Epithelial cell of proximal tubule (primary cell): ENCODE results near the gene KDM5B. TPM values are rescaled to one million over a fixed set of nuclear protein-coding genes. Genes with fewer than 3 reads are reported as not detected.
A peak's percentile ranks its signal among the peaks of the same experiment; 100 is the strongest.

Experiments
- DNase-seq: peaks from one replicate; pipeline ENCODE4 v3.0.0-alpha.2; 2011; ENCODE audit warnings: low read depth
- H3K4me3 ChIP-seq: 2 replicates; pipeline ENCODE4 v1.5.1; 2011; ENCODE audit warnings: low read depth, mild to moderate bottlenecking, low read length
- total RNA-seq: library from RNA; depleted of rRNA; stranded (reverse); fragments of >200 nt; gene quantifications from 2 replicates; pipeline ENCODE4 v1.2.3, GENCODE V29; 2015
- TF ChIP-seq, protein P1 (sequence below): conservative IDR thresholded peaks from 2 replicates; pipeline ENCODE4 v1.5.1; 2012; ENCODE audit warnings: low read depth, mild to moderate bottlenecking, low read length

Gene KDM5B
- total RNA-seq, 1 donor from 2014 or later = 46.2 TPM

DNA sequence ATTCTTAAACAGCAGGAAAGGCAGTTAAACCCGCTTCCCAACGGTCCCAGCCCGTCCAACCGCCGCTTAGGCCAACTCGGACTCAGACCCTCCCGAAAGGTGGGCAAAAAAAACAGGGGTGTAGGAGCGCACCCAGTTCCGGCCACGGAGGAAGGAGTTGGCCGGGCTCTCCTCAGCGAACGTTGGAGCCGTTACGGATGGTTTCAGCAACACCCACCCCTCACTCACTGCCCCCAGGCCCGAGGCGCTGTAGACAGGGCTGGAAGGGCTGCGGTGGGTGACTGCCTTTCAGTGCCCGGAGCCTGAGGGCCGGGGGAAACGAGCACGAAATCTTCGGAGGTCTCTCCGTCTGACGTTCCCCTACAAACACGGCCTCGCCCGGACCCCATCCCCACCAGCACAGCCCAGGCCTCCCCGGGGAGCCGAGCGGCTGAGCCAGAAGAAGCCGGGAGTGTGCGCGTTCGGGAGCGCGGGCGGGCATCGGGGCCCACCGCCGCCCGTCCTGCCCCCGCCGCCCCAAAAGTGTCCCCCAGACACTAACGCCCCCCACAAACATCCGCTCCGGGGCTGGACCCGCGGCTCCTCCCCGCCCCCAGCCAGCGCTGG, 1.3 kb downstream of the KDM5B start:
- no peak for DNase-seq
- peak overlapping the region; percentile 91 for H3K4me3 ChIP-seq
- TF ChIP-seq, protein P1, sequence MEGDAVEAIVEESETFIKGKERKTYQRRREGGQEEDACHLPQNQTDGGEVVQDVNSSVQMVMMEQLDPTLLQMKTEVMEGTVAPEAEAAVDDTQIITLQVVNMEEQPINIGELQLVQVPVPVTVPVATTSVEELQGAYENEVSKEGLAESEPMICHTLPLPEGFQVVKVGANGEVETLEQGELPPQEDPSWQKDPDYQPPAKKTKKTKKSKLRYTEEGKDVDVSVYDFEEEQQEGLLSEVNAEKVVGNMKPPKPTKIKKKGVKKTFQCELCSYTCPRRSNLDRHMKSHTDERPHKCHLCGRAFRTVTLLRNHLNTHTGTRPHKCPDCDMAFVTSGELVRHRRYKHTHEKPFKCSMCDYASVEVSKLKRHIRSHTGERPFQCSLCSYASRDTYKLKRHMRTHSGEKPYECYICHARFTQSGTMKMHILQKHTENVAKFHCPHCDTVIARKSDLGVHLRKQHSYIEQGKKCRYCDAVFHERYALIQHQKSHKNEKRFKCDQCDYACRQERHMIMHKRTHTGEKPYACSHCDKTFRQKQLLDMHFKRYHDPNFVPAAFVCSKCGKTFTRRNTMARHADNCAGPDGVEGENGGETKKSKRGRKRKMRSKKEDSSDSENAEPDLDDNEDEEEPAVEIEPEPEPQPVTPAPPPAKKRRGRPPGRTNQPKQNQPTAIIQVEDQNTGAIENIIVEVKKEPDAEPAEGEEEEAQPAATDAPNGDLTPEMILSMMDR = no peak

DNA sequence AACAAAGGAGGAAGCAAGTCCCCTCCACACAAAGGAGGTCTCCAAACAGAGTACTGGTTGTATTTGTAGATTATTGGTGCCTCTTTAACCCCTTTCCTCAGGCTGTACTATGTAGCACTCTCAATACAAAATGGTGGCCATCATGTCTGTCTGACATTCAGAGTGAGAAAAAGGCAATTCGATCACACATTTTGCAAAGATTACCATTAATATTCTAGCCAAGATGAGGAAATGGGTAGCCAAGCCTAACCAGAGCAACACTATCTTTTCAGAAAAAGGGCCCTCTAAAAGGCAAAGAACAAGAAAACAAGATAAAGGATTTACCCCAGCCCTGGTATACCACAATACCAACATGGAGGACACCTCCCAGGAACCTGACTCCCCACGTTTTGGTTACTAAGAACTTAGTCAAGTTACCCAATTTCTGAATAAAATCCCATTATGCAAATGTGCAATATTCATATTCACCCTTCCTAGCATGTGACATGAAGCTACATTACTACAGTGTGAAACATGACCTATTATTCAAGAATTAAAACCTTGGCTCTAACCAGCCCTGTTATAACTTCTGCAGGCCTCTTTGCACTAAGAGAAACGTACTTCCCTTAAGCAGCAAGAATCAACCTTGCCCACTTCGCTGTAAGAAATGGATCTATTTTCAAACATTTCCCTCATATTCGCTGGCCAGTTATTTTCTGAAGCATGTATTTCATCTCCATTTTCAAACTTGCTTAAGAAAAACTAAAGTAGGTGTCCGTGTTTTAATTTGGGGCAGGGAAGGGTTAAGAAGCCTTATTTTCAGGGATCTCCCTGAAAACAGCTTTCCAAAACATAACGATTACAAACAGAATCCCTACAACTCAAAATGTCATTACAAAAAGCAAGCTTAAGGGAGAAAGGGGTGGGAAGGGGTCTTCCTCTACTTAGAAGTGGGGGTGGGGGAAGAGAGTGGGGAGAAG, 2.1 kb downstream of the KDM5B start:
- H3K4me3 ChIP-seq = peak overlapping the region; percentile 91
- TF ChIP-seq, protein P1 = no peak
- DNase-seq = no peak

- no peak overlapping the region for H3K4me3 ChIP-seq
- no peak for DNase-seq
- TF ChIP-seq, protein P1 = no peak
These were observed 4.1 kb downstream of the KDM5B start for GRCh38 chr1:202804126-202804525.

DNA sequence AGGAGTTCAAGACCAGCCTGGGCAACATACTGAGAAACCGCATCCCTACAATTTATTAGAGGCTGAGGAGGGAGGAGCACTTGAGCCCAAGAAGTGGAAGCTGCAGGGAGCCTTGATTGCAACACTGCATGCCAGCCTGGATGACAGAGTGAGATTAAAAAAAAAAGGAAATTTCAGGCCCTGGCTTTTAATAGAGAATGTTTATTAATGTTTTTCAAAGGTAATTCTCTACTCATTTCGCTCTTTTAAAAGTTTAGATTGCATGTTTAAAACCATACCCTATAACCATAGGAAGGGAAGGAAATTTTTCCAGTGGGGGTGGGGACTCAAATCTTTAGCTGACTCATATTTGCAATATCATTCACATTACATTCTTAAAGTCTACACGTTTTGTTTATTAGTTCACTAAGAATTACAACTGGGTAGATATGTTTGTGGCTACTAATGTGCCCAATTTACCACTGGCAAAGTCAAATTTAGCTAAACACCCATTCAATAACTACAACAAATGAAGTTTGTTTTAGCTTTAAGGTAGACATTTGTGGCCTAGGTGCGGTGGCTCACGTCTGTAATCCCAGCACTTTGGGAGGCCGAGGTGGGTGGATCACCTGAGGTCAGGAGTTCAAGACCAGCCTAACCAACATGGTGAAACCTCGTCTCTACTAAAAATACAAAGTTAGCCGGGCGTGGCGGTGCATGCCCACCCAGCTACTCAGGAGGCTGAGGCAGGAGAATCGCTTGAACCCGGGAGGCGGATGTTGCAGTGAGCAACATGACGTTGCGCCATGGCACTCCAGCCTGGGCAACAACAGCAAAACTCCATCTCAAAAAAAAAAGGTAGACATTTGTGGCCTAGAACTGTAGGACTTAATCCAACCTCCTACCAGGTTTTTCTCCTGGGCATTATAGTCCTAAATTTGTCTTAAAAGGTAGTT, 5.0 kb downstream of the KDM5B start:
- TF ChIP-seq, protein P1 = no peak
- DNase-seq = no peak
- no peak overlapping the region for H3K4me3 ChIP-seq

DNA sequence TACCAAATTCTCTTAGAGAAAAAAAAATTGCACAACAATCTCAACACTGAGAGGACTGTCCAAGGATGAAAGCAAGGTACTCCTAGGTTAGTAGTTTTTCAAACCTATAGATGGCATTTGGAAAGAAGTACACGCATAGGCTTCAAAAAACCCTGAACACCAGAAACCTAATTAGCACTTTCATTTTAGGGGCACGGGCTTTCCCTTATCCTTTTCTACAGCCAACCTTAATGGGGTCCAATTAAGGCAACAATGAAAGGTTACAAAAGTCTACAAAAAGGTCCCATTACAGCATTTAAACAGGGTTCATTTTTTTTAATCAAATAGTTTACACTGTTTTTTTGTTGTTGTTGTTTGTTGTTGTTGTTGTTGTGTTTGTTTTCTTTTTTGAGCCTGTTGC, 6.2 kb downstream of the KDM5B start:
- no peak overlapping the region for H3K4me3 ChIP-seq
- TF ChIP-seq, protein P1 = no peak
- no peak for DNase-seq

DNA sequence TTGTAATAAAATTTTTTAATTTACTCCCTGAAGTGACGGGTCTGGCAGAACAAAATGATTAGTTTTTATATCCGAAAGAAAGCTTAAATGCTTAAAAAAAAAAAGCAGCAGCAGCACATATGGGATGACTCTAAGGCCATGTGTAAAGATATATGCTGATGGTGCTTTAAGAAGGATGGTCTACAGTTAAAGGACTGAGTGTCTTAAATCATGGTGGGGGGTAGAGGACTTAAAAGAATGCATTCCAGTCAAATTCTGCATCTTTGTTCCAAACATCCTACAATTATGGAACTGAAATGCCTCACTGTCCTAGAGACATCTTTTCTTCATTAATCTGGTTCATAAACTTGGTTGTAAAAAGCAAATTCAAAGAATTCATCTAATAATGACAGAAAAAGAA, 7.0 kb downstream of the KDM5B start:
- H3K4me3 ChIP-seq = no peak overlapping the region
- TF ChIP-seq, protein P1 = no peak
- no peak for DNase-seq
